ENCODE measurements around the gene DZIP1.
A peak's percentile ranks its signal among the peaks of the same experiment; 100 is the strongest.

GRCh38 chr13:95644601-95645052 lies at the start of gene DZIP1:
- TF ChIP-seq CTCF (IDR thresholded peaks at IDR 0.05) (no peak), POLR2A (IDR thresholded peaks at IDR 0.05) (peak; percentile 17 to 64)

Measured in adrenal gland (tissue), 5 donors.